ENCODE data around the gene PHF2. TPM values are rescaled to one million over a fixed set of nuclear protein-coding genes. Genes with fewer than 3 reads are reported as not detected.
A peak's percentile ranks its signal among the peaks of the same experiment; 100 is the strongest.

The PHF2 gene
- total and polyA plus RNA-seq, 2 of the 4 experiments (the other 2 are of a cell fraction), result 5.9 to 9.5 TPM

DNA sequence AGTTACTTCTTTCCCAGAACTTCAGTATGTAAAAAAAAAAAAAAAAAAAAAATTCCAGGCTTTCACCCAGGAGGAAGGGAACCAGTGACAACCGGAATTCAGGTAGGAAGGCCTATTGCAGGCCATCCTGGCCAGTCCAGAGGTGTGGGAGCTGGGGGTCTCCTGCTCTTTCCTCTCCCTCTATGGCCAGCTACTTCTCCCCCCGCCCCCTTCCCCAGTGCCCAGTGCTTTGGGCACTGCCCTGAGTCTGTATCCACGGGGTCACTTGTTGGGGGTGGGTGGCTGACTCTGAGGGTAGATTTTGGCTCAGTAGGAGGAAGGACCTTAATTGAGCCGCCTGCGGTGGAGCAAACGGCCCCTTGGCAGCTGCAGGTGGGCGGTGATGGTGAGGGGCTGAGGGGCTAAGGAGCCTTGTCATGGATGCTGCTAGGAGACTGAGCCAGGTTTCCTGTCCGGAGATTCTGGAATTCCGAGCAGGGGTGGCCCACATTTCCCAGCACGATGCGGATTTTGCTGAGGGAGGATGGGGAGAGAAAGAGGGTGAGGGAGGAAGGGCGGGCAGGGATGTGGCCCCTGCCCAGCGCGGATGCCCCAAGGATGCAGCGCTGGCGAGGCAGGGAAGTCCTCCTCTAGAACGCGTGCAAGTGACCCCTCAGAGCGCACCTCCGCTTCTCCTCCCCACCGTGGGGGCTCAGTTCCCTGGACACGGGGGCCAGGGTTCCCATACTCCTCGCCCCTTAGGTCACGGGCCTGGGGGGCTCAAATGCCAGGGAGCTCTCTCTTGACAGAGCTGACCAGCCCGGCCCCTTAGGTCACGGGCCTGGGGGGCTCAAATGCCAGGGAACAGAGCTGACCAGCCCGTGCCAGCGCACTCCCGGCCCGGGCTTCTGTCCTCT lies 1.2 kb upstream of the PHF2 start:
- Histone ChIP-seq H3K36me3 (ENCODE audit: control insufficient read depth, insufficient read depth, low read length) (no peaks in the 10 kb centered on the region), H2BK5ac (ENCODE audit: low read depth, low read length, poor library complexity, severe bottlenecking) (peak overlapping the region; percentile 63), H3K9me1 (ENCODE audit: insufficient read depth, low read length) (peaks cover 11% of the 10 kb centered on the region), H3K18ac (ENCODE audit: low read depth, low read length) (peak overlapping the region; percentile 33; the same call in 1 of the 2 replicates), H2AFZ (replicated peaks; ENCODE audit: low read length, poor library complexity) (peak overlapping the region; percentile 98), H3K27ac (ENCODE audit: insufficient read depth, low read length) (peak overlapping the region; percentile 77), H3K4me1 (ENCODE audit: control insufficient read depth, insufficient read depth, low read length) (peaks cover 18% of the 10 kb centered on the region), H3K4me2 (ENCODE audit: low read depth, low read length) (peak overlapping the region; percentile 82), H3K4ac (ENCODE audit: low read depth, low read length) (peak overlapping the region; percentile 83), H3K27me3 (ENCODE audit: control insufficient read depth, insufficient read depth, low read length) (no peaks in the 10 kb centered on the region), H3K23ac (ENCODE audit: low read depth, low read length) (peak overlapping the region; percentile 84), H3K14ac (replicated peaks; ENCODE audit: low read depth, low read length) (peak overlapping the region; percentile 86), H2BK15ac (ENCODE audit: low read depth, low read length) (no peak overlapping the region), H4K5ac (ENCODE audit: low read depth, low read length) (peak overlapping the region; percentile 74), H2AK5ac (ENCODE audit: low read depth, low read length) (peak overlapping the region; percentile 43; the same call in 1 of the 2 replicates), H2BK20ac (ENCODE audit: low read depth, low read length) (no peak overlapping the region), H3K56ac (ENCODE audit: extremely low read depth, insufficient read depth, low read length) (peak overlapping the region; percentile 87), H4K91ac (ENCODE audit: insufficient read depth, low read depth, low read length) (peak overlapping the region; percentile 66), H3K79me1 (ENCODE audit: low read depth in 1 of 2, low read length in 2 of 2) (peaks cover 13 to 51% of the 10 kb centered on the region in 2 experiments), H3K4me3 (ENCODE audit: insufficient read depth, low read depth, low read length) (peak overlapping the region; percentile 52), H2BK120ac (ENCODE audit: low read depth, low read length) (0 out of 2 replicates have a peak overlapping the region, but pooled peaks have one; percentile 14), H4K8ac (ENCODE audit: low read depth in 2 of 2, low read length in 2 of 2) (peak overlapping the region; percentile 79 to 95), H3K9me3 (ENCODE audit: control insufficient read depth, insufficient read depth, low read length) (no peaks in the 10 kb centered on the region), H3K9ac (ENCODE audit: low read depth, low read length) (peak overlapping the region; percentile 92), H4K20me1 (ENCODE audit: insufficient read depth, low read length) (peaks cover 24% of the 10 kb centered on the region), H2AK9ac (replicated peaks; ENCODE audit: low read depth, low read length, poor library complexity) (peak overlapping the region; percentile 90)
- DNase-seq (no peak), ATAC-seq (ENCODE audit: low read depth) (peak; percentile 26)
- POLR2A ChIA-PET (ENCODE audit: unreplicated experiment), result no interaction called here
- in situ Hi-C loops (cut with MboI; ENCODE audit: low sequenced_read_pairs) (loop anchor here (25.0 kb wide), 1 partner anchor 463 kb away; no protein-coding TSS in a partner anchor), intact Hi-C loops (cut with micrococcal nuclease) (loop anchor here (5.0 kb wide), 1 partner anchor 92 kb away; no protein-coding TSS in a partner anchor), dilution Hi-C loops (cut with HindIII; ENCODE audit: low sequenced_read_pairs, unreplicated experiment) (no loop called here)
- BruUV-seq (replicated peaks), result no TSS peak
- 0 out of 2 replicates have a peak, but pooled peaks have one; percentile 7 for TF ChIP-seq BHLHE40 (IDR thresholded peaks at IDR 0.05; ENCODE audit: low read depth, low read length)
- TF ChIP-seq, protein P1, sequence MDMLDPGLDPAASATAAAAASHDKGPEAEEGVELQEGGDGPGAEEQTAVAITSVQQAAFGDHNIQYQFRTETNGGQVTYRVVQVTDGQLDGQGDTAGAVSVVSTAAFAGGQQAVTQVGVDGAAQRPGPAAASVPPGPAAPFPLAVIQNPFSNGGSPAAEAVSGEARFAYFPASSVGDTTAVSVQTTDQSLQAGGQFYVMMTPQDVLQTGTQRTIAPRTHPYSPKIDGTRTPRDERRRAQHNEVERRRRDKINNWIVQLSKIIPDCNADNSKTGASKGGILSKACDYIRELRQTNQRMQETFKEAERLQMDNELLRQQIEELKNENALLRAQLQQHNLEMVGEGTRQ (IDR thresholded peaks at IDR 0.05; ENCODE audit: low read depth, low read length), result no peak
- TF ChIP-seq SMC3 (IDR thresholded peaks at IDR 0.05; ENCODE audit: low read depth, low read length), result no peak
- TF ChIP-seq CEBPB (IDR thresholded peaks at IDR 0.05; ENCODE audit: low read depth, low read length), result no peak
- no peak for TF ChIP-seq MAZ (IDR thresholded peaks at IDR 0.05; ENCODE audit: borderline replicate concordance, low read depth, low read length)
- TF ChIP-seq FOS (IDR thresholded peaks at IDR 0.05; ENCODE audit: low read depth, low read length), result no peak
- no peak for TF ChIP-seq RFX5 (IDR thresholded peaks at IDR 0.05; ENCODE audit: low read depth, low read length)
- TF ChIP-seq, protein P2, sequence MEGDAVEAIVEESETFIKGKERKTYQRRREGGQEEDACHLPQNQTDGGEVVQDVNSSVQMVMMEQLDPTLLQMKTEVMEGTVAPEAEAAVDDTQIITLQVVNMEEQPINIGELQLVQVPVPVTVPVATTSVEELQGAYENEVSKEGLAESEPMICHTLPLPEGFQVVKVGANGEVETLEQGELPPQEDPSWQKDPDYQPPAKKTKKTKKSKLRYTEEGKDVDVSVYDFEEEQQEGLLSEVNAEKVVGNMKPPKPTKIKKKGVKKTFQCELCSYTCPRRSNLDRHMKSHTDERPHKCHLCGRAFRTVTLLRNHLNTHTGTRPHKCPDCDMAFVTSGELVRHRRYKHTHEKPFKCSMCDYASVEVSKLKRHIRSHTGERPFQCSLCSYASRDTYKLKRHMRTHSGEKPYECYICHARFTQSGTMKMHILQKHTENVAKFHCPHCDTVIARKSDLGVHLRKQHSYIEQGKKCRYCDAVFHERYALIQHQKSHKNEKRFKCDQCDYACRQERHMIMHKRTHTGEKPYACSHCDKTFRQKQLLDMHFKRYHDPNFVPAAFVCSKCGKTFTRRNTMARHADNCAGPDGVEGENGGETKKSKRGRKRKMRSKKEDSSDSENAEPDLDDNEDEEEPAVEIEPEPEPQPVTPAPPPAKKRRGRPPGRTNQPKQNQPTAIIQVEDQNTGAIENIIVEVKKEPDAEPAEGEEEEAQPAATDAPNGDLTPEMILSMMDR (conservative IDR thresholded peaks at IDR 0.05; ENCODE audit: low read depth, low read length), result no peak
- CTCF ChIA-PET, result interaction anchor here (0.6 kb wide), 2 partner anchors 118 to 721 kb away, joined by 4 read pairs; no protein-coding TSS in a partner anchor
- 6% methylated on average over 3 of the region's 30 CpGs; no CpG with 5 or more reads in 1 of the 2 experiments for WGBS, 2 experiments (ENCODE audit: extremely low coverage in 2 of 2, insufficient read length in 1 of 2)
